Muscle layer of colon (tissue), 2 donors: ENCODE measurements around the gene RBBP8.

Experiments
- H3K27ac ChIP-seq: one replicate; pipeline ENCODE4 v1.7.0; 2013; ENCODE audit warnings: low read depth, mild to moderate bottlenecking, low read length, moderate library complexity
- H3K27me3 ChIP-seq, 2 donors: one replicate each; pipeline ENCODE4 v1.7.0; 2013; ENCODE audit warnings: low read length in 2 of 2, mild to moderate bottlenecking in 2 of 2; ENCODE audit not compliant: insufficient read depth in 2 of 2, control insufficient read depth in 1 of 2
- H3K36me3 ChIP-seq: one replicate; pipeline ENCODE4 v1.7.0; 2013; ENCODE audit warnings: mild to moderate bottlenecking, low read length; ENCODE audit not compliant: insufficient read depth
- H3K4me1 ChIP-seq: one replicate; pipeline ENCODE4 v1.7.0; 2013; ENCODE audit warnings: mild to moderate bottlenecking, low read length; ENCODE audit not compliant: insufficient read depth
- H3K4me3 ChIP-seq, 2 donors: one replicate each; pipeline ENCODE4 v1.7.0; 2013; ENCODE audit warnings: low read length in 2 of 2, low read depth in 1 of 2, mild to moderate bottlenecking in 1 of 2, moderate library complexity in 1 of 2
- H3K9ac ChIP-seq: one replicate; pipeline ENCODE4 v1.7.0; 2013; ENCODE audit warnings: low read length
- H3K9me3 ChIP-seq: one replicate; pipeline ENCODE4 v1.7.0; 2013; ENCODE audit warnings: mild to moderate bottlenecking, low read length
- donor health status: abdominal sarcoma.
- donor health status: Adenocarcinoma of cecum.

The RBBP8 gene

DNA sequence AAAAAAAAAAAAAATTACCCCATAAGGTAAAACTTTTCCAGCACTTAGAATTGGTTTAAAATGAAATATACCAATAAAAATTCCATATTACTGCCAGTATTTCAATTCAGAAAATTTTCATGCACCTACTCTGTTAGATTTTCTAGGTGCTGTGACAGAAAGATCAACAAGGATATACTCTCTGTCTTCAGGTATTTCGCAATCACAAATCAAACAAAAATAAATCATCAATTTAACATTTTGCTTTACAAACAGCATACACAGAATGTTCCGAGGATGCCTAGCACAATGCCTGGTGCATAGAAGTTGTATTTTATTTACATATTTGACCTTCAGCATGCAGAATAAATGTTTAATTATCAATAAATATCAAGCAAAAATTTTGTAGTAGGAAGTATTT, 66.5 kb downstream of the RBBP8 start:
- H3K9ac ChIP-seq: no peak overlapping the region
- no peak overlapping the region for H3K4me3 ChIP-seq
- no peaks in the 10 kb centered on the region for H3K36me3 ChIP-seq
- H3K4me1 ChIP-seq: no peaks in the 10 kb centered on the region
- H3K27ac ChIP-seq: no peak overlapping the region
- no peaks in the 10 kb centered on the region for H3K9me3 ChIP-seq
- no peaks in the 10 kb centered on the region for H3K27me3 ChIP-seq

DNA sequence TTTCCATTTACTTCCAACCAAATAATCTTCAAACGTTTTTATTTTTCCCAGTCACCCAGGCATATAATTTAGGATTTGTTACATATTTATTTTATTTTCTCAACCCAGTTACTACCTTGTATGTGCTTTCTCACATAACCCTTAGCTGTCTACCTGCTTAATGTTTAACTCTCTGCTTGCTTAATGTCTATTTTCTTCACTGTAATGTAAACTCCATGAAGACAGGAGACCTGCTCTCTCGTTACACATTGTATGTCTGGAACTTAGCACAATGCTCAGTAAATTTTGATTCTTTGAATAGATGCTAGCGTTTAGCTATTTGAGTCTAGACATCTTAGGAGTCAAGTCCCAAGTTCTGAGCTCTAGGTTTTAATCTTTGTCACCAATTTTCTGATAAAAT, 70.2 kb downstream of the RBBP8 start:
- Histone ChIP-seq H3K9ac (no peak overlapping the region), H3K27ac (no peak overlapping the region), H3K4me1 (no peaks in the 10 kb centered on the region), H3K9me3 (no peaks in the 10 kb centered on the region), H3K27me3 (no peaks in the 10 kb centered on the region), H3K36me3 (no peaks in the 10 kb centered on the region), H3K4me3 (no peak overlapping the region)

DNA sequence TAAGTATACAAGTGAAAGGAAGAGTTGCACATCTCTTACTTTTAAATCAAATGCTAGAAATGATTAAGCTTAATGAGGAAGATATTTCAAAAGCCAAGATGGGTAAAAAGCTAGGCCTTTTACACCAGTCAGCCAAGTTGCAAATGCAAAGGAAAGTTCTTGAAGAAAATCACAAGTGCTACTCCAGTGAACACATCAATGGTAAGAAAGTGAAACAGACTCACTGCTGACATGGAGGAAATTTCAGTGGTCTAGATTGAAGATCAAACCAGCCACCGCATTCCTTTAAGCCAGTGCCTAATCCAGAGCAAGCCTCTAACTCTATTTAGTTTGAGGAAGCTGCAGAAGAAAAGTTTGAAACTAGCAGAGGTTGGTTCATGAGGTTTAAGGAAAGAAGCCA, 79.1 kb downstream of the RBBP8 start:
- Histone ChIP-seq H3K27me3 (no peaks in the 10 kb centered on the region), H3K4me1 (no peaks in the 10 kb centered on the region), H3K4me3 (no peak overlapping the region), H3K27ac (no peak overlapping the region), H3K9ac (no peak overlapping the region), H3K9me3 (no peaks in the 10 kb centered on the region), H3K36me3 (no peaks in the 10 kb centered on the region)

DNA sequence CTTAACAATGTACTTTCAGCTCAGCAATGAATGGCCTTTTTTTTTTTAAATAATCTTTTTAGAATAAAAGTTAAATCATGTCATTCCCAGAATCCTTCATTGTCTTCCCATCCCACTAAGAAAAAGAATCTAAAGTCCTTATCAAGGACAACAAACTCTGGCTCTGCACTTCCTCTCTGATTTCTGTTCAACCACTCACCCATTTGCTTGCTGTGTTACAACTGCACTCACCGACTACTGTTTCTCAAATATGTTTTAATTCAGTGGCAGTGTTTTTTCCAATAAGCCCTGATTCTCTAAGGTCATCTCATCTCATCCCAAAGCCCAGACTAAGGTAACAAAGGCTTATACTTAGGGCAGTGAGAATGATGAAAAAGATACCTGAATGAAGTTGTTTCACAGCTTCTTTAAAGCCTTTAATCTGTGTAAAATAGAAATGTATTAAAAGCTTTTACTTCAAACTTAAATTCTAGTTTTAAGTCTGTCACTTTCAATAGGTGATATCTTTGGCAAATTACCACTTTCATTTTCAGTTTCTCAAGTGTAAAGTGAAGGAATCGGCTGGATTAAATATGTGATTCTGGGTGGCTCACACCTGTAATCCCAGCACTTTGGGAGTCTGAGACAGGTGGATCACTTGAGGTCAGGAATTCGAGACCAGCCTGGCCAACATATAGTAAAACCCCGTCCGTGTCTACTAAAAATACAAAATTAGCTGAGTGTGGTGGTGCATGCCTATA, 87.6 kb downstream of the RBBP8 start:
- no peaks in the 10 kb centered on the region for H3K27me3 ChIP-seq

DNA sequence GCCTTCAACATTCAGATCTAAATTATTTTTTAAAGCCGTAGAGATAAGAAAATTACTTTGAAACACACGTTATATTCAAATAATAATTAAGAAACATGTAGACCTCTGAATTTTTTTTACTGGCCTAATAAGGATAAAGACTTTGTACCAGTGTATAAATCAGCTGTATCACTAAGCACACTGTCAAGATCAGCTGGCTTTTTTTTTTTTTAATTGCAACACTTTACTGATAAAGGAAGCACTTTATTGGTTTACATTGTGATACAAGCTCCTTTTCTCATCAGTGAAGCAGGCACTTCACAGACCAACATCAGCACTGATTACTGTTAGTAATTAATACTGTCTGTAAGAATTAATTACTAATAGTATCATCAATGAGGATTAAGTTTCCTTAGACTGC, 88.5 kb downstream of the RBBP8 start:
- Histone ChIP-seq H3K4me3 (no peak overlapping the region), H3K27ac (no peak overlapping the region), H3K9ac (no peak overlapping the region), H3K4me1 (no peaks in the 10 kb centered on the region), H3K9me3 (no peaks in the 10 kb centered on the region), H3K36me3 (no peaks in the 10 kb centered on the region), H3K27me3 (no peaks in the 10 kb centered on the region)

More for the DNA sequence above, 87.6 kb downstream of the RBBP8 start:
- no peak overlapping the region for H3K4me3 ChIP-seq
- no peak overlapping the region for H3K27ac ChIP-seq
- H3K4me1 ChIP-seq: no peaks in the 10 kb centered on the region
- H3K9me3 ChIP-seq: no peaks in the 10 kb centered on the region
- no peaks in the 10 kb centered on the region for H3K36me3 ChIP-seq
- no peak overlapping the region for H3K9ac ChIP-seq

DNA sequence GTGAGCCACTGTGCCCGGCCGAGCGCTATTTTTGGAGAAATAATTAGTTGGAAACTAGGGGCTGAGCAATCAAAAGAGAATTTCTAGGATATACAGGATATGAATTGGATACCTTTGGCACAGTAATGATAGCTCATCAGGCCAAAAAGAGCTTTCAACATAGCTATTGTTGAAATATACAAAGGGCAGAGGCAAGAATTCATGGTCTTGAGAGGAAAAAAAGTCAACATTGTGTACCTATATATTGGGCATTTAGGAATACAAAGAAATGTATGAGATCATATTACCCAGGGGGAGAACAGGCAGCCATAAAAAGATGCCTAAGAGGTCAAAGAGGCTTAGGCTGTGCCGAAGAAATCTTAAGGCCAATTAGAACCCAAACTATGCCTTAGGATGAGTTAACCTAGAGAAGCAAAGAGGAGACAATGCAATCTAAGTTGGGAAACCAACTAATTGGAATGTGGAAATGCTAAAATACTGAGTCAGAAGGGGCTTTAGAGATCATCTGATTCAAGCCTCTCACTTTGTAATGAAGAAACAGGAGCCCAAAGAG, 99.0 kb downstream of the RBBP8 start:
- no peak overlapping the region for H3K9ac ChIP-seq
- H3K4me3 ChIP-seq: no peak overlapping the region
- no peak overlapping the region for H3K27ac ChIP-seq
- no peaks in the 10 kb centered on the region for H3K9me3 ChIP-seq
- no peaks in the 10 kb centered on the region for H3K4me1 ChIP-seq
- H3K27me3 ChIP-seq: no peaks in the 10 kb centered on the region
- H3K36me3 ChIP-seq: no peaks in the 10 kb centered on the region

DNA sequence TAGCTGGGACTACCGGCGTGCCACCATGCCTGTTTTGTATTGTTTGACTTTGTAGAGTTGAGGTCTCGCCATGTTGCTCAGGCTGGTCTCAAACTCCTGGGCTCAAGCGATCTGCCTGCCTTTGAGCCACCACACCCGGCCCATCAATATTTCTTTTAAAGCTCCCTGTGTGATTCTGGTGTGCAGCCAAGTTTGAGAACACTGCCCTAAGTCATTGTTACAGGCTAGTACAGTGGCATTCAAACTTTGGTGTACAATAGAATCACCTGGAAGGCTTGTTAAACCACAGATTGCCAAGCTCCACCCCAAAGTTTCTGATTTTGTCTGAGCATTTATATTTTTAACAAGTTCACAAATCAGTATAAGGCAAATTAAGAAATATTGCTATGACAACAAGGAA, 99.9 kb downstream of the RBBP8 start:
- no peaks in the 10 kb centered on the region for H3K36me3 ChIP-seq
- no peak overlapping the region for H3K4me3 ChIP-seq

DNA sequence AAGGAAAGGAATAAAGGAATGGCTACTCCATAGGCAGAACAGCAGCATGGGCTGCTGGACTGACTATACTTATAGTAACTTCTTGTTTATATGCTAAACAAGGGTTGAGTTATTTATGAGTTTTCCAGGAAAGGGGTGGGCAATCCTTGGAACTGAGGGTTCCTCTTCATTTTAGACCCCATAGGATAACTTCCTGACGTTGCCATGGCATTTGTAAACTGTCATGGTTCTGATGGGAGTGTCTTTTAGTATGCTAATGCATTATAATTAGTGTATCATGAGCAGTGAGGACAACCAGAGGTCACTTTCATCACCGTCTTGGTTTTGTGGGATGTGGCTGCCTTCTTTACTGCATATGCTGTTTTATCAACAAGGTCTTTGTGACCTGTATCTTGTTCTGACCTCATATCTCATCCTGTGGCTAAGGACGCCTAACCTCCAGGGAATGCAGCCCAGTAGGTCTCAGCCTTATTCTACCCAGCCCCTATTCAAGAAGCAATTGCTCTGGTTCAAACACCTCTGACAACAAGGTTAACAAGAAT, 103.6 kb downstream of the RBBP8 start:
- H3K27ac ChIP-seq: no peak overlapping the region
- no peak overlapping the region for H3K4me3 ChIP-seq
- no peaks in the 10 kb centered on the region for H3K27me3 ChIP-seq
- H3K4me1 ChIP-seq: no peaks in the 10 kb centered on the region
- H3K9ac ChIP-seq: no peak overlapping the region
- no peaks in the 10 kb centered on the region for H3K36me3 ChIP-seq
- no peaks in the 10 kb centered on the region for H3K9me3 ChIP-seq

More for the DNA sequence above, 99.9 kb downstream of the RBBP8 start:
- H3K27me3 ChIP-seq: no peaks in the 10 kb centered on the region
- H3K27ac ChIP-seq: no peak overlapping the region
- no peaks in the 10 kb centered on the region for H3K9me3 ChIP-seq
- no peaks in the 10 kb centered on the region for H3K4me1 ChIP-seq
- H3K9ac ChIP-seq: no peak overlapping the region

DNA sequence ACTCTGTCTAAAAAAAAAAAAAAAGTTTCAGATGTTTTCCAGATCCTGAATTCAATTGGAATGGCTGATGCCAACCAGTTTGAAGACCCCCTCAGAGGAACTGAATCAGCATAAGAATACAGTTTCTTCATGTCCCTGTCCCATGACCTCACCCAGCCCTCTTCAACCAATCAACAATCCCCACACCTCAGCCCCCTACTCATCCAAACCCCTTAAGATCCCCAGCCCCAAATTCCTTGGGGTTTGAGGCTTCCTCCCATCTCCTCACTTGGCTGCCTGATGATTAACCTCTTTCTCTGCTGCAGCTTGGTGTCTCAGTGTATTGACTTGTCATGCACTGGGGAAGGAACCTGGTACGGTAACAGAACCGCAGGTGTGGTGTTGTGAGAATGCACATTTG, 104.5 kb downstream of the RBBP8 start:
- Histone ChIP-seq H3K9me3 (no peaks in the 10 kb centered on the region), H3K4me1 (no peaks in the 10 kb centered on the region), H3K27ac (no peak overlapping the region), H3K9ac (no peak overlapping the region), H3K4me3 (no peak overlapping the region), H3K36me3 (no peaks in the 10 kb centered on the region), H3K27me3 (no peaks in the 10 kb centered on the region)

DNA sequence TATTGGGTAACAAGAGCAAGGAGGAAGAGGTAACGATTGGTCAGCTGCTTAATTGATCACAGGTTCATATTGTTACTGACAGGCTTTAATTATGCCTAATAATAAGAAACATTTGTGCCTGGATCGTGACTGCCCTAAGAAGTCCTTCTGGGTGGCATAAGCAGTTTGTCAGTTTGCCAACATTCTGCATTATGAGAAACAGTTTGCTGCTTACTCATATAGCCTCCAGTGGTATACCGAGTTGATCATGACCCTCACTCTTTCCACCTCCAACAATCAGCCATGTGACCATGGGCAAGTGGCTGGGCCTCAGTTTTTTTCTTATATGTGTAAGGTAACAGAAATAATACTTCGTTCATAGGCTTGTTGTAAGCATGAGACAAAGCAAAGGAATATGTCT, 105.6 kb downstream of the RBBP8 start:
- Histone ChIP-seq H3K9me3 (no peaks in the 10 kb centered on the region), H3K4me3 (no peak overlapping the region), H3K27me3 (no peaks in the 10 kb centered on the region), H3K36me3 (no peaks in the 10 kb centered on the region), H3K9ac (no peak overlapping the region), H3K4me1 (no peaks in the 10 kb centered on the region), H3K27ac (no peak overlapping the region)

DNA sequence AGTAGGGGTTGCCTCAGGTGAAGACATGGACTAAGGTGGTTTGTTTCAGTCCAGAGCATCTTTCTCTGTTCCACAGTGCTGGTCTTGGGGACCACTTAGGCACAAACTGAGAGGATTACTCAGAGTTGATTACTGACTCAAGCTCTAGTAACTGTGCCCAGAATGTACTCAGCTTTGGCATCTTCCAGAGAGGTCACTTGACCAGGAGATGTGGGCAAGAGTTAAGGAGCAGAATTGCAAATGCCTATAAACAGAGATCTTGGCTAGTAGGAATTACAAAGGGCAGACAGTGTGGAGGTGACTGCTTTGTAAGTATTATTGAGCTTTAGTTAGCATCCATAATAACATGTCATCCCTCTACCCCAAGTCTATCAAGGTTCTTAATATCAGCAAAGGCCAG, 109.0 kb downstream of the RBBP8 start:
- Histone ChIP-seq H3K9ac (no peak overlapping the region), H3K27me3 (no peaks in the 10 kb centered on the region), H3K27ac (no peak overlapping the region), H3K4me1 (no peaks in the 10 kb centered on the region), H3K36me3 (no peaks in the 10 kb centered on the region), H3K9me3 (no peaks in the 10 kb centered on the region), H3K4me3 (no peak overlapping the region)
